Colonic mucosa (tissue), 4 donors: ENCODE data around the gene EXOC8. TPM values are rescaled to one million over a fixed set of nuclear protein-coding genes. Genes with fewer than 3 reads are reported as not detected.

Experiments
- DNase-seq: peaks from one replicate; pipeline ENCODE4 v3.0.0-alpha.2; 2020
- H3K27ac ChIP-seq: fragments of 200-600 bp; one replicate; pipeline ENCODE4 v1.8.0; 2021
- H3K27me3 ChIP-seq: fragments of 200-600 bp; one replicate; pipeline ENCODE4 v1.8.0; 2021
- H3K36me3 ChIP-seq: fragments of 200-600 bp; one replicate; pipeline ENCODE4 v1.8.0; 2021
- H3K4me1 ChIP-seq: fragments of 200-600 bp; one replicate; pipeline ENCODE4 v1.8.0; 2021; ENCODE audit warnings: mild to moderate bottlenecking
- H3K4me3 ChIP-seq: fragments of 200-600 bp; one replicate; pipeline ENCODE4 v1.8.0; 2021
- H3K9ac ChIP-seq, 2 donors: one replicate each; pipeline ENCODE4 v1.7.0; 2013; ENCODE audit warnings: control low read depth in 2 of 2, low read depth in 2 of 2, low read length in 2 of 2
- H3K9me3 ChIP-seq: fragments of 200-600 bp; one replicate; pipeline ENCODE4 v1.8.0; 2021
- intact Hi-C: fragments of 100-400 bp; cut with DNase I; formaldehyde crosslinking; loops from one replicate; pipeline ENCODE4 v1.14.1; 2022
- total RNA-seq, 2 donors: library from RNA; stranded (reverse); fragmentation: NEBNext Ultra II Directional in 1 of 2; extraction: Animal tissue kit (Norgen Biotek cat#: 25700) in 1 of 2; gene quantifications; one replicate each; pipeline ENCODE4 v1.2.1, GENCODE V29; 2021
- TF ChIP-seq, protein P1 (sequence below): fragments of 200-600 bp; IDR thresholded peaks from one replicate; pipeline ENCODE4 v1.8.0; 2022; ENCODE audit warnings: antibody characterized with exemption, mild to moderate bottlenecking
- donor health status: healthy.
- donor health status: DM: no; HTN: no; CAD: no.
- donor health status: DM: no; HTN: no; CAD: no.

The EXOC8 gene
- total RNA-seq, 2 donors from 2014 or later = 13.2 to 14.9 TPM

DNA sequence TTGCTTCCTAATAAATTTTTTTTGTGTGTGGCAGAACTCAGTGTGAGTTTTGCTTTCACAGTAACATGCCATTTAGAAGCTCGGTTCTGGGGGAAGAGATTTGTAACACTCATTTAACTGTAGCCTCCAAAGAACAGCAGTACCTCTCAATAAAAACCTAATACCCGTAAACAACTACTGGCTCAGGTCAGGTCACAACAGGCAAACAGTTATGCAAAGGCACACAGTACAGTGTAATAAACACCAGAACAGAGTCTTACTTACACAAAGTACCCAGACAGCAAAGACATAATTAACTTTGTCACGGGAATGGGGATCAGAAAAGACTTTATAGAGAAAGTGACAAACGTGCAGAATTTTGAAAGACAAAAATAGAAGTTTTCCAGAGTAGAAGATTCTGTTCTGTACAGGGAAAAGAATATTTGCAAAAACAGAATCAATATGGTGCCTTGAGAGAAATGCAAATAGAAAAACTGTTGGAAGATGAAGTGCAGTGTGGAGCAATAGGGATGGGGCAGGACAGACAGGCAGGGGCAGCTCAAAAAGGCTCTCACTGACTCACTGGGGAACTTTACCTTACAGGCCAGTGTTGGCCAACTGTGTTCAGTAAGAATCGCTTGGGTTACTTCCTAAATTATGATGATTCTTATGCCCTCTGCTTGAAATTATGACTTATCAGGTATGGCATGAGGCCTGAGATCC lies 45.7 kb upstream of the EXOC8 start:
- Histone ChIP-seq H3K9me3 (no peaks in the 10 kb centered on the region), H3K27ac (no peak overlapping the region), H3K27me3 (no peaks in the 10 kb centered on the region), H3K4me1 (no peaks in the 10 kb centered on the region), H3K9ac (no peak overlapping the region), H3K4me3 (no peak overlapping the region), H3K36me3 (no peaks in the 10 kb centered on the region)
- TF ChIP-seq, protein P1, sequence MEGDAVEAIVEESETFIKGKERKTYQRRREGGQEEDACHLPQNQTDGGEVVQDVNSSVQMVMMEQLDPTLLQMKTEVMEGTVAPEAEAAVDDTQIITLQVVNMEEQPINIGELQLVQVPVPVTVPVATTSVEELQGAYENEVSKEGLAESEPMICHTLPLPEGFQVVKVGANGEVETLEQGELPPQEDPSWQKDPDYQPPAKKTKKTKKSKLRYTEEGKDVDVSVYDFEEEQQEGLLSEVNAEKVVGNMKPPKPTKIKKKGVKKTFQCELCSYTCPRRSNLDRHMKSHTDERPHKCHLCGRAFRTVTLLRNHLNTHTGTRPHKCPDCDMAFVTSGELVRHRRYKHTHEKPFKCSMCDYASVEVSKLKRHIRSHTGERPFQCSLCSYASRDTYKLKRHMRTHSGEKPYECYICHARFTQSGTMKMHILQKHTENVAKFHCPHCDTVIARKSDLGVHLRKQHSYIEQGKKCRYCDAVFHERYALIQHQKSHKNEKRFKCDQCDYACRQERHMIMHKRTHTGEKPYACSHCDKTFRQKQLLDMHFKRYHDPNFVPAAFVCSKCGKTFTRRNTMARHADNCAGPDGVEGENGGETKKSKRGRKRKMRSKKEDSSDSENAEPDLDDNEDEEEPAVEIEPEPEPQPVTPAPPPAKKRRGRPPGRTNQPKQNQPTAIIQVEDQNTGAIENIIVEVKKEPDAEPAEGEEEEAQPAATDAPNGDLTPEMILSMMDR = no peak
- intact Hi-C loops = no loop called here
- no peak for DNase-seq

DNA sequence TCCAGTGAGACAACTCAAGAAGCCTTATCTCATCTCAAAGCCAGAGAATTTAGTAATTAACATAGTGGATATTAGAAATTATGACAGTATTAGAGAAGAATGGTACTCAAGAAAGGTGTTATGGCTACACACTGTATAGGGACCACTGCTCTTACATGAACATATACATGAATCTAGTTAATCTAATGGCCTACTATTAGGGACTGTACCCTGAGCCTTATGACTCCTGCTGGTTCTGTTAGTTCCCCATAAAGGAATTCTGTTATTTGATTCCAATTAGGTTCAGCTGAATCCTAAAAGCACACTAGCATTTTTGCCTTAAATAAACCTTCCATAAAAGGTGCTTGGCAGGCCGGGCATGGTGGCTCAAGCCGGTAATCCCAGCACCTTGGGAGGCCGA lies 44.8 kb upstream of the EXOC8 start:
- H3K9ac ChIP-seq = no peak overlapping the region
- H3K27me3 ChIP-seq = no peaks in the 10 kb centered on the region
- no peak for DNase-seq
- H3K36me3 ChIP-seq = no peaks in the 10 kb centered on the region
- H3K27ac ChIP-seq = no peak overlapping the region
- H3K4me3 ChIP-seq = no peak overlapping the region
- intact Hi-C loops = no loop called here
- TF ChIP-seq, protein P1 = no peak
- no peaks in the 10 kb centered on the region for H3K4me1 ChIP-seq
- H3K9me3 ChIP-seq = no peaks in the 10 kb centered on the region

DNA sequence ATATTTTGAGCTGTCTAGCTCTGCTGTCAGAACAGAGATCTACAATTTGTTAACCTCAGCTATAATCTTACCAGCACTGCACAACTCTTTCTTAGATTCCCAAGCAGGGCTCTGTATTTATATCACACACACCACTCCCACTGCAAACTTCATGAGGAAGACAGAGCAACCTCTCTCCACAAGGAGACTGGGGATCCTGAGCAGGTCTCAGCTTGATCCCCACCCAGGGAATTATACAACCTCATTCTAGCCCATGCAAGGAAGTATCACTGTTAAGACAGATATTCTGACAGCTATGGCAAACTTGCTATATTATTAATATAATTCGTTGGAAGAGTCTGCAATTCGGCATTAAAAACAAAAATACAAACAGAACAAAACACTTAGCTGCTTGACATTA lies 44.1 kb upstream of the EXOC8 start:
- no peak overlapping the region for H3K27ac ChIP-seq
- intact Hi-C loops = loop anchor here (2.0 kb wide), 1 partner anchor 43 kb away; the partner anchor contains the start of gene SPRTN
- H3K4me1 ChIP-seq = no peaks in the 10 kb centered on the region

DNA sequence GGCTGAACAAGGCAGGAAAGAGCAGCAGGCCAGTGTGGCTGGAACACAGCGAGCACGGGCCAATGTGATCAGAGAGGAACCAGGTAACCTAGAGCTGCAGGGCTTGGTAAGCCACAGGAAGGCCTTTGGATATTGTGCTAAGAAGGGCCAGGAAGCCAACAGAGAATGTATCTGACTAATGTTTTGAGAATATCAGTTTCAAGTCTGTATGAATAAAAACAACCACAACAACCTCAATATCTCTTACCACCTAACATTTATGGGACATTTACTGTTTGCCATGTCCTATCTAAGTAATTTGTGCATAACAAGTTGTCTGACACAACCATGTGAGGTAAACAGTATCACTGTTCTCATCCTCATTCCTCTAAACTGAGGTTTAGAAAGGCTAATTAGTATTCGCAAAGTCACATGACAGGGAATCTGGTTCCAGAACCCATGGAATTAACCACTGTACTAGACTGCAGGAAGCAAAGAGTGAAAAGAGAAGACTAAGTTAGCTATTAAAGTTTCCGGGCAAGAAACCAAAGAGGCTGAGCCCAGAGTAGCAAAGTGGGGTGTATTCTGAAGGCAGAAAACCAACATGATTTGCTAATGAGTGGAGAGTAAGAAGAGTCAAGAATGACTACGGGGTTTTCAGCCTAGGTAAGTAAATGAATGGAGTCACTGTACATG lies 39.4 kb upstream of the EXOC8 start:
- intact Hi-C loops = no loop called here
- no peaks in the 10 kb centered on the region for H3K36me3 ChIP-seq
- H3K27me3 ChIP-seq = no peaks in the 10 kb centered on the region
- no peak overlapping the region for H3K4me3 ChIP-seq
- no peaks in the 10 kb centered on the region for H3K9me3 ChIP-seq
- no peak overlapping the region for H3K27ac ChIP-seq
- TF ChIP-seq, protein P1 = no peak
- no peak overlapping the region for H3K9ac ChIP-seq
- no peak for DNase-seq
- no peaks in the 10 kb centered on the region for H3K4me1 ChIP-seq

More for the DNA sequence above, 44.1 kb upstream of the EXOC8 start:
- TF ChIP-seq, protein P1 = no peak
- H3K36me3 ChIP-seq = no peaks in the 10 kb centered on the region
- no peak for DNase-seq
- H3K9me3 ChIP-seq = no peaks in the 10 kb centered on the region
- H3K9ac ChIP-seq = no peak overlapping the region
- H3K4me3 ChIP-seq = no peak overlapping the region
- no peaks in the 10 kb centered on the region for H3K27me3 ChIP-seq

DNA sequence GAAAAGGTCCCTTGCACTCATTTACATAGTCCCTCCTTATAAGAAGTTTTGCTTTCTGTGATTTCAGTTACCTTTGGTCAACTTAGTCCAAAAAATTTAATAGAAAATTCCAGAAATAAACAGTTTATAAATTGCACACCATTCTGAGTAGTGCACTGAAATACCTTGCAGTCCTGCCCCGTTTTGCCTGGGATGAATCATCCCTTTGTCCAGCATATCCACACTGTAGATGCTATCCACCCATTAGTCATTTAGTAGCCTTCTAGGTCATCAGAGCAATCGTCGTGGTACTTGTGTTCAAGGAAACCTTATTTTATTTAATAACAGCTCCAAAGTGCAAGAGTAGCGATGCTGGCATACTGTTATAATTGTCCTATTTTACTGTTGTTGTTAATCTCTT lies 38.4 kb upstream of the EXOC8 start:
- TF ChIP-seq, protein P1 = no peak
- no peak for DNase-seq
- intact Hi-C loops = no loop called here

More for the DNA sequence above, 38.4 kb upstream of the EXOC8 start:
- Histone ChIP-seq H3K4me3 (no peak overlapping the region), H3K9me3 (no peaks in the 10 kb centered on the region), H3K36me3 (no peaks in the 10 kb centered on the region), H3K9ac (no peak overlapping the region), H3K27me3 (no peaks in the 10 kb centered on the region), H3K4me1 (no peaks in the 10 kb centered on the region), H3K27ac (no peak overlapping the region)
